Measurements from ENCODE around the gene SAMM50.

Gene SAMM50

GRCh38 chr22:44024288-44024921 lies 69.2 kb downstream of the SAMM50 start, which contains the start of gene PARVB:
Gene PARVB, plus strand, starts transcription at chr22:44024302. Its CDS starts 38 bp downstream, at chr22:44024340.
- ATAC-seq, result peak; percentile 39
- Mint-ChIP-seq H3K4me3 (peak within 1 kb of the TSS; percentile 85), H3K9me3 (no peaks in the 10 kb centered on the region), H3K4me1 (peaks cover 57% of the 10 kb centered on the region), H3K36me3 (peaks cover 25% of the 10 kb centered on the region), H3K27ac (peak within 1 kb of the TSS; percentile 97)
- peak; percentile 20 to 66 for DNase-seq (ENCODE audit: low spot score in 2 of 2)

- peak overlapping the region; percentile 97 for H3K27ac Mint-ChIP-seq
- ATAC-seq (peak; percentile 14), DNase-seq (ENCODE audit: low spot score in 2 of 2) (peak in 1 of 2 donors; percentile 53)
- H3K9me3 Mint-ChIP-seq, result no peaks in the 10 kb centered on the region
- peaks cover 57% of the 10 kb centered on the region for H3K4me1 Mint-ChIP-seq
- peaks cover 25% of the 10 kb centered on the region for H3K36me3 Mint-ChIP-seq
- H3K4me3 Mint-ChIP-seq, result peak overlapping the region; percentile 85
Measured at GRCh38 chr22:44025171-44026065, 70.2 kb downstream of the SAMM50 start.

GRCh38 chr22:44026066-44026629 lies 70.9 kb downstream of the SAMM50 start:
- H3K4me3 Mint-ChIP-seq, result peak overlapping the region; percentile 85
- H3K36me3 Mint-ChIP-seq, result peaks cover 17% of the 10 kb centered on the region
- no peak for ATAC-seq
- H3K9me3 Mint-ChIP-seq, result no peaks in the 10 kb centered on the region
- peak overlapping the region; percentile 97 for H3K27ac Mint-ChIP-seq
- H3K4me1 Mint-ChIP-seq, result peaks cover 62% of the 10 kb centered on the region
- DNase-seq (ENCODE audit: low spot score in 2 of 2), result no peak

GRCh38 chr22:44026630-44027511 lies 71.6 kb downstream of the SAMM50 start:
- H3K4me1 Mint-ChIP-seq, result peaks cover 61% of the 10 kb centered on the region
- no peaks in the 10 kb centered on the region for H3K9me3 Mint-ChIP-seq

GRCh38 chr22:44028091-44028490 lies 72.8 kb downstream of the SAMM50 start:
- Mint-ChIP-seq H3K4me1 (peaks cover 54% of the 10 kb centered on the region), H3K27ac (peak overlapping the region; percentile 50), H3K9me3 (no peaks in the 10 kb centered on the region), H3K4me3 (peak overlapping the region; percentile 85), H3K36me3 (peaks cover 11% of the 10 kb centered on the region)
- ATAC-seq, result no peak
- DNase-seq (ENCODE audit: low spot score in 2 of 2), result no peak

More at GRCh38 chr22:44026630-44027511, 71.6 kb downstream of the SAMM50 start:
- peak overlapping the region; percentile 97 for H3K27ac Mint-ChIP-seq
- ATAC-seq, result peak; percentile 83
- H3K36me3 Mint-ChIP-seq, result peaks cover 15% of the 10 kb centered on the region
- peak overlapping the region; percentile 85 for H3K4me3 Mint-ChIP-seq
- peak; percentile 57 to 84 for DNase-seq (ENCODE audit: low spot score in 2 of 2)

GRCh38 chr22:44029069-44029468 lies 73.8 kb downstream of the SAMM50 start:
- DNase-seq (ENCODE audit: low spot score in 2 of 2), result no peak
- H3K4me1 Mint-ChIP-seq, result peaks cover 48% of the 10 kb centered on the region
- H3K36me3 Mint-ChIP-seq, result peaks cover 11% of the 10 kb centered on the region
- H3K4me3 Mint-ChIP-seq, result no peak overlapping the region
- no peak overlapping the region for H3K27ac Mint-ChIP-seq
- no peak for ATAC-seq
- H3K9me3 Mint-ChIP-seq, result no peaks in the 10 kb centered on the region

- Mint-ChIP-seq H3K4me1 (peaks cover 44% of the 10 kb centered on the region), H3K27ac (no peak overlapping the region)
Measured at GRCh38 chr22:44030051-44030701, 74.9 kb downstream of the SAMM50 start.

GRCh38 chr22:44030702-44031082 lies 75.5 kb downstream of the SAMM50 start:
- Mint-ChIP-seq H3K27ac (no peak overlapping the region), H3K4me1 (peaks cover 39% of the 10 kb centered on the region)

More at GRCh38 chr22:44030051-44030701, 74.9 kb downstream of the SAMM50 start:
- no peak for ATAC-seq
- Mint-ChIP-seq H3K36me3 (peaks cover 11% of the 10 kb centered on the region), H3K4me3 (no peak overlapping the region), H3K9me3 (no peaks in the 10 kb centered on the region)
- DNase-seq (ENCODE audit: low spot score in 2 of 2), result no peak

GRCh38 chr22:44031158-44031952 lies 76.1 kb downstream of the SAMM50 start:
- DNase-seq (ENCODE audit: low spot score in 2 of 2), result no peak
- Mint-ChIP-seq H3K9me3 (no peaks in the 10 kb centered on the region), H3K4me1 (peaks cover 32% of the 10 kb centered on the region), H3K4me3 (peak overlapping the region; percentile 2), H3K27ac (no peak overlapping the region), H3K36me3 (peaks cover 10% of the 10 kb centered on the region)
- peak; percentile 64 for ATAC-seq

More at GRCh38 chr22:44030702-44031082, 75.5 kb downstream of the SAMM50 start:
- no peak for DNase-seq (ENCODE audit: low spot score in 2 of 2)
- ATAC-seq, result no peak
- H3K4me3 Mint-ChIP-seq, result no peak overlapping the region
- peaks cover 11% of the 10 kb centered on the region for H3K36me3 Mint-ChIP-seq
- H3K9me3 Mint-ChIP-seq, result no peaks in the 10 kb centered on the region

GRCh38 chr22:44032126-44032730 lies 77.0 kb downstream of the SAMM50 start:
- Mint-ChIP-seq H3K27ac (no peak overlapping the region), H3K9me3 (no peaks in the 10 kb centered on the region), H3K4me3 (no peak overlapping the region), H3K4me1 (peaks cover 24% of the 10 kb centered on the region), H3K36me3 (peaks cover 1% of the 10 kb centered on the region)
- DNase-seq (ENCODE audit: low spot score in 2 of 2), result no peak
- no peak for ATAC-seq

- DNase-seq (ENCODE audit: low spot score in 2 of 2) (no peak), ATAC-seq (no peak)
- H3K4me3 Mint-ChIP-seq, result no peak overlapping the region
- H3K9me3 Mint-ChIP-seq, result no peaks in the 10 kb centered on the region
- H3K27ac Mint-ChIP-seq, result no peak overlapping the region
- H3K36me3 Mint-ChIP-seq, result no peaks in the 10 kb centered on the region
- H3K4me1 Mint-ChIP-seq, result peaks cover 23% of the 10 kb centered on the region
Measured at GRCh38 chr22:44033287-44033686, 78.0 kb downstream of the SAMM50 start.

- ATAC-seq (no peak), DNase-seq (ENCODE audit: low spot score in 2 of 2) (no peak)
- H3K4me1 Mint-ChIP-seq, result peaks cover 19% of the 10 kb centered on the region
- H3K9me3 Mint-ChIP-seq, result no peaks in the 10 kb centered on the region
- H3K4me3 Mint-ChIP-seq, result no peak overlapping the region
- no peak overlapping the region for H3K27ac Mint-ChIP-seq
- H3K36me3 Mint-ChIP-seq, result no peaks in the 10 kb centered on the region
Measured at GRCh38 chr22:44033694-44034093, 78.5 kb downstream of the SAMM50 start.

All from stimulated activated effector memory CD8-positive, alpha-beta T cell treated with anti-CD3 and anti-CD28 coated beads, Interleukin-12 subunit alpha, Interleukin-12 subunit beta, amount 100 ng/mL, for 72 hours (primary cell).